K562 (cell line): ENCODE data around the gene ATP6V1G2. TPM values are rescaled to one million over a fixed set of nuclear protein-coding genes. Genes with fewer than 3 reads are reported as not detected.

Experiments used
- ATF7 ChIP-seq: fragments of 450-650 bp; IDR thresholded peaks from 2 replicates; pipeline ENCODE4 v1.7.1; 2014; ENCODE audit warnings: mild to moderate bottlenecking, moderate library complexity
- CBX3 ChIP-seq, 2 experiments: IDR thresholded peaks; 1 replicate in 1 of 2; 2 replicates in 1 of 2; pipeline ENCODE4 v1.6.1; 2012; ENCODE audit warnings: inconsistent platforms in 2 of 2, low read length in 2 of 2, borderline replicate concordance in 1 of 2, control low read depth in 1 of 2
- CBX5 ChIP-seq: IDR thresholded peaks from 2 replicates; pipeline ENCODE4 v1.6.1; 2014; ENCODE audit warnings: low read depth, borderline replicate concordance
- CHD1 ChIP-seq: fragments of 200-600 bp; sonication (generic); IDR thresholded peaks from one replicate; pipeline ENCODE4 v1.6.1; 2012; ENCODE audit warnings: mild to moderate bottlenecking, moderate library complexity, low read length, inconsistent platforms
- CREB1 ChIP-seq, 2 experiments: sonication (generic) in 1 of 2; formaldehyde crosslinking in 1 of 2; IDR thresholded peaks; 2 replicates each; pipeline versions ENCODE4 v1.6.1 to v1.8.0; 2012 to 2022; ENCODE audit warnings: inconsistent platforms in 1 of 2, mild to moderate bottlenecking in 1 of 2, missing genetic modification reagents in 1 of 2, moderate library complexity in 1 of 2
- CXXC5 ChIP-seq: fragments of 250-450 bp; sonication (Bioruptor Pico); IDR thresholded peaks from 2 replicates; pipeline ENCODE4 v1.8.0; 2022; ENCODE audit warnings: inconsistent platforms, mild to moderate bottlenecking, moderate library complexity
- GABPB1 ChIP-seq: sonication (generic); formaldehyde crosslinking; IDR thresholded peaks from 2 replicates; pipeline ENCODE4 v1.8.0; 2022; ENCODE audit warnings: mild to moderate bottlenecking, missing genetic modification reagents
- L3MBTL2 ChIP-seq: fragments of 450-650 bp; IDR thresholded peaks from 2 replicates; pipeline ENCODE4 v1.6.1; 2016; ENCODE audit warnings: mild to moderate bottlenecking, moderate library complexity
- NFIC ChIP-seq: fragments of 450-650 bp; IDR thresholded peaks from 2 replicates; pipeline ENCODE4 v1.6.1; 2017; ENCODE audit warnings: mild to moderate bottlenecking, inconsistent platforms
- PURB ChIP-seq: sonication (generic); formaldehyde crosslinking; IDR thresholded peaks from 2 replicates; pipeline ENCODE4 v1.9.0; 2021; ENCODE audit warnings: low read depth, mild to moderate bottlenecking, missing genetic modification reagents
- RBBP5 ChIP-seq: fragments of 200-600 bp; sonication (generic); IDR thresholded peaks from 2 replicates; pipeline ENCODE4 v1.6.1; 2012; ENCODE audit warnings: borderline replicate concordance, mild to moderate bottlenecking, low read length, control low read depth, inconsistent platforms; ENCODE audit not compliant: insufficient read depth, poor library complexity, severe bottlenecking
- RBFOX2 ChIP-seq: fragments of 200-400 bp; formaldehyde crosslinking; IDR thresholded peaks from 2 replicates; pipeline ENCODE4 v1.6.1; 2017; ENCODE audit warnings: low read depth, mild to moderate bottlenecking, low read length, moderate library complexity
- RCOR1 ChIP-seq, 2 experiments: IDR thresholded peaks; 2 replicates each; pipeline ENCODE4 v1.6.1; 2012; ENCODE audit warnings: low read depth in 2 of 2, low read length in 2 of 2, borderline replicate concordance in 1 of 2, improper control_type of control experiment in 1 of 2
- SMARCE1 ChIP-seq: fragments of 450-650 bp; IDR thresholded peaks from 2 replicates; pipeline ENCODE4 v1.7.1; 2016; ENCODE audit warnings: mild to moderate bottlenecking
- ZBTB7A ChIP-seq: IDR thresholded peaks from 2 replicates; pipeline ENCODE4 v1.6.1; 2011; ENCODE audit warnings: low read depth, mild to moderate bottlenecking, low read length, moderate library complexity, borderline replicate concordance; ENCODE audit not compliant: control insufficient read depth
- ZC3H8 ChIP-seq: fragments of 450-650 bp; IDR thresholded peaks from 2 replicates; pipeline ENCODE4 v1.6.1; 2017
- polyA plus RNA-seq, 8 experiments: library from polyadenylated mRNA; depleted of rRNA in 4 of 8; stranded (reverse) in 5 of 8; unstranded in 3 of 8; fragments of >200 nt; fragmentation: Nextera tagmentation in 2 of 8; fragmentation: Illumina TruSeq in 1 of 8; extraction: Ambion mirVana in 2 of 8; extraction: Trizol in 1 of 8; gene quantifications; 2 replicates each; pipeline versions ENCODE4 v1.2.1 to v1.2.3, GENCODE V29; 2011 to 2014; ENCODE audit warnings: inconsistent platforms in 1 of 8, missing spikeins in 1 of 8
- total RNA-seq, 7 experiments: library from RNA; depleted of rRNA in 6 of 7; stranded (reverse); fragments of >200 nt in 6 of 7; fragmentation: Illumina TruSeq in 2 of 7; extraction: Trizol in 2 of 7; gene quantifications; 2 replicates each; pipeline versions ENCODE4 v1.2.1 to v1.2.3, GENCODE V29; 2011 to 2021; ENCODE audit warnings: low replicate concordance in 1 of 7
- TF ChIP-seq, protein P1 (sequence below), 2 experiments: fragments of 150-350 bp in 1 of 2; IDR thresholded peaks; 2 replicates each; pipeline ENCODE4 v1.6.1; 2012 to 2016; ENCODE audit warnings: low read depth in 2 of 2, low read length in 2 of 2, mild to moderate bottlenecking in 1 of 2, moderate library complexity in 1 of 2
- TF ChIP-seq, protein P2 (sequence below), 2 experiments: fragments of 450-650 bp; IDR thresholded peaks; 2 replicates each; pipeline ENCODE4 v1.6.1; 2016
- TF ChIP-seq, protein P3 (sequence below): fragments of 450-650 bp; formaldehyde crosslinking; IDR thresholded peaks from 2 replicates; pipeline ENCODE4 v1.4.0; 2020; ENCODE audit warnings: mild to moderate bottlenecking, moderate library complexity
- TF ChIP-seq, protein P4 (sequence below): fragments of 250-450 bp; sonication (Bioruptor Pico); IDR thresholded peaks from 2 replicates; pipeline ENCODE4 v1.4.0; 2020; ENCODE audit warnings: mild to moderate bottlenecking, moderate library complexity

Gene ATP6V1G2
- total and polyA plus RNA-seq, 9 of the 15 experiments (the other 6 are each of a cell fraction or from before 2014, with no cell fraction given), result 0.14 to 1.5 (median 0.33) TPM

DNA sequence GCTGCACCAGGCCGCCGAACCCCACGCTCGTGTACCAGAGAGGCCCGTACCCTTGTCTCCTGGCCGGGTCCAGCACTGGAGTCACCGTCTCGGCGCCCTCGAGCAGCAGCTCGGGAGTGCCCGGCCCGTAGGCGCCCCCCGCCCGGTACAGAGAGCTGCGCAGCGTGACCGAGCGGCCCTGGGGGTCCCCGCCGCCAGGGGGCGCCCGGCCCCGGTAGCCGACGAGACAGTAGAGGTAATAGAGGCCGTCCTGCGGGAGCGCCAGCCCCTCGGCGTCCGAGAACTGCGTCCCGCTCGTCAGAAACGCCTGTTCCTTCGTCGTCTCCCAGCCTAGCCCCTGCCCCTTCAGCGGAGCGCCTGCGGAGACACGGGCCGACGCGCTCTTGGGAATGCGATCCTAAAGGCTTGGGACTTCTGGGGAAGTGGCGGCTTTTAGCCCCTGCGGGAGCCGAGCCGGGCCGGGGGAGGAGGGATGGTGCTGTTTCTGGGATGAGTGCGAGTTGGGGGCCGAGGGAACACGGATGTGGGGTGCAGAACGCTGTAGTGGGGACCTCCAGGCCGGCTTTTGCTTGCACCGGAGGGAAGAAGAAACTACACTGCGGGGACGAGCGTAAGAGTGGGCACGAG, 34.5 kb upstream of the ATP6V1G2 start (continued):
- peak; percentile 90 for TF ChIP-seq L3MBTL2
- peak; percentile 28; the same call in 1 of the 2 replicates for TF ChIP-seq CBX5
- peak; percentile 57 to 61; a peak in 2 of 4 replicates for TF ChIP-seq RCOR1 (IDR thresholded peaks at IDR 0.05; ENCODE audit: borderline replicate concordance in 1 of 2, low read depth in 2 of 2, low read length in 2 of 2)
- peak; percentile 33 for TF ChIP-seq SMARCE1
- TF ChIP-seq CHD1, result peak; percentile 54
- TF ChIP-seq ZC3H8, result no peak
- TF ChIP-seq, protein P1, sequence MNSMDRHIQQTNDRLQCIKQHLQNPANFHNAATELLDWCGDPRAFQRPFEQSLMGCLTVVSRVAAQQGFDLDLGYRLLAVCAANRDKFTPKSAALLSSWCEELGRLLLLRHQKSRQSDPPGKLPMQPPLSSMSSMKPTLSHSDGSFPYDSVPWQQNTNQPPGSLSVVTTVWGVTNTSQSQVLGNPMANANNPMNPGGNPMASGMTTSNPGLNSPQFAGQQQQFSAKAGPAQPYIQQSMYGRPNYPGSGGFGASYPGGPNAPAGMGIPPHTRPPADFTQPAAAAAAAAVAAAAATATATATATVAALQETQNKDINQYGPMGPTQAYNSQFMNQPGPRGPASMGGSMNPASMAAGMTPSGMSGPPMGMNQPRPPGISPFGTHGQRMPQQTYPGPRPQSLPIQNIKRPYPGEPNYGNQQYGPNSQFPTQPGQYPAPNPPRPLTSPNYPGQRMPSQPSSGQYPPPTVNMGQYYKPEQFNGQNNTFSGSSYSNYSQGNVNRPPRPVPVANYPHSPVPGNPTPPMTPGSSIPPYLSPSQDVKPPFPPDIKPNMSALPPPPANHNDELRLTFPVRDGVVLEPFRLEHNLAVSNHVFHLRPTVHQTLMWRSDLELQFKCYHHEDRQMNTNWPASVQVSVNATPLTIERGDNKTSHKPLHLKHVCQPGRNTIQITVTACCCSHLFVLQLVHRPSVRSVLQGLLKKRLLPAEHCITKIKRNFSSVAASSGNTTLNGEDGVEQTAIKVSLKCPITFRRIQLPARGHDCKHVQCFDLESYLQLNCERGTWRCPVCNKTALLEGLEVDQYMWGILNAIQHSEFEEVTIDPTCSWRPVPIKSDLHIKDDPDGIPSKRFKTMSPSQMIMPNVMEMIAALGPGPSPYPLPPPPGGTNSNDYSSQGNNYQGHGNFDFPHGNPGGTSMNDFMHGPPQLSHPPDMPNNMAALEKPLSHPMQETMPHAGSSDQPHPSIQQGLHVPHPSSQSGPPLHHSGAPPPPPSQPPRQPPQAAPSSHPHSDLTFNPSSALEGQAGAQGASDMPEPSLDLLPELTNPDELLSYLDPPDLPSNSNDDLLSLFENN (IDR thresholded peaks at IDR 0.05; ENCODE audit: low read depth in 2 of 2, low read length in 2 of 2), result 0 out of 4 replicates have a peak, but pooled peaks of 1 of the 2 experiments have one; percentile 36
- TF ChIP-seq CXXC5 (CRISPR knock-in tag), result peak; percentile 97
- peak; percentile 76; the same call in 1 of the 2 replicates for TF ChIP-seq GABPB1
- TF ChIP-seq CREB1 (IDR thresholded peaks at IDR 0.05), result peak; percentile 74
- peak; percentile 89 for TF ChIP-seq CREB1 (CRISPR knock-in tag; IDR thresholded peaks at IDR 0.05)
- TF ChIP-seq NFIC, result peak; percentile 41; the same call in 1 of the 2 replicates
- TF ChIP-seq, protein P2, sequence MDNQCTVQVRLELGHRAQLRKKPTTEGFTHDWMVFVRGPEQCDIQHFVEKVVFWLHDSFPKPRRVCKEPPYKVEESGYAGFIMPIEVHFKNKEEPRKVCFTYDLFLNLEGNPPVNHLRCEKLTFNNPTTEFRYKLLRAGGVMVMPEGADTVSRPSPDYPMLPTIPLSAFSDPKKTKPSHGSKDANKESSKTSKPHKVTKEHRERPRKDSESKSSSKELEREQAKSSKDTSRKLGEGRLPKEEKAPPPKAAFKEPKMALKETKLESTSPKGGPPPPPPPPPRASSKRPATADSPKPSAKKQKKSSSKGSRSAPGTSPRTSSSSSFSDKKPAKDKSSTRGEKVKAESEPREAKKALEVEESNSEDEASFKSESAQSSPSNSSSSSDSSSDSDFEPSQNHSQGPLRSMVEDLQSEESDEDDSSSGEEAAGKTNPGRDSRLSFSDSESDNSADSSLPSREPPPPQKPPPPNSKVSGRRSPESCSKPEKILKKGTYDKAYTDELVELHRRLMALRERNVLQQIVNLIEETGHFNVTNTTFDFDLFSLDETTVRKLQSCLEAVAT (IDR thresholded peaks at IDR 0.05), result peak; percentile 26 to 45; a peak in 1 of 4 replicates
- TF ChIP-seq, protein P3, sequence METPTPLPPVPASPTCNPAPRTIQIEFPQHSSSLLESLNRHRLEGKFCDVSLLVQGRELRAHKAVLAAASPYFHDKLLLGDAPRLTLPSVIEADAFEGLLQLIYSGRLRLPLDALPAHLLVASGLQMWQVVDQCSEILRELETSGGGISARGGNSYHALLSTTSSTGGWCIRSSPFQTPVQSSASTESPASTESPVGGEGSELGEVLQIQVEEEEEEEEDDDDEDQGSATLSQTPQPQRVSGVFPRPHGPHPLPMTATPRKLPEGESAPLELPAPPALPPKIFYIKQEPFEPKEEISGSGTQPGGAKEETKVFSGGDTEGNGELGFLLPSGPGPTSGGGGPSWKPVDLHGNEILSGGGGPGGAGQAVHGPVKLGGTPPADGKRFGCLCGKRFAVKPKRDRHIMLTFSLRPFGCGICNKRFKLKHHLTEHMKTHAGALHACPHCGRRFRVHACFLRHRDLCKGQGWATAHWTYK (CRISPR knock-in tag), result peak; percentile 78; the same call in 1 of the 2 replicates
- TF ChIP-seq ZBTB7A, result peak; percentile 100
- TF ChIP-seq RBFOX2, result peak; percentile 94
- TF ChIP-seq ATF7, result peak; percentile 89
- TF ChIP-seq, protein P4, sequence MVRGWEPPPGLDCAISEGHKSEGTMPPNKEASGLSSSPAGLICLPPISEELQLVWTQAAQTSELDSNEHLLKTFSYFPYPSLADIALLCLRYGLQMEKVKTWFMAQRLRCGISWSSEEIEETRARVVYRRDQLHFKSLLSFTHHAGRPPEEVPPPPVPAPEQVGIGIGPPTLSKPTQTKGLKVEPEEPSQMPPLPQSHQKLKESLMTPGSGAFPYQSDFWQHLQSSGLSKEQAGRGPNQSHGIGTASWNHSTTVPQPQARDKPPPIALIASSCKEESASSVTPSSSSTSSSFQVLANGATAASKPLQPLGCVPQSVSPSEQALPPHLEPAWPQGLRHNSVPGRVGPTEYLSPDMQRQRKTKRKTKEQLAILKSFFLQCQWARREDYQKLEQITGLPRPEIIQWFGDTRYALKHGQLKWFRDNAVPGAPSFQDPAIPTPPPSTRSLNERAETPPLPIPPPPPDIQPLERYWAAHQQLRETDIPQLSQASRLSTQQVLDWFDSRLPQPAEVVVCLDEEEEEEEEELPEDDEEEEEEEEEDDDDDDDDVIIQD (CRISPR knock-in tag), result no peak
- TF ChIP-seq RBBP5, result peak; percentile 76
- TF ChIP-seq PURB (CRISPR knock-in tag), result no peak
- TF ChIP-seq CBX3 (IDR thresholded peaks at IDR 0.05; ENCODE audit: borderline replicate concordance in 1 of 2, low read length in 2 of 2), result peak in 1 of 2 experiments; percentile 88; a peak in 1 of 3 replicates
